Adrenal gland (tissue), 5 donors: ENCODE measurements around the gene AXIN2.

Source experiments
- CTCF ChIP-seq, 6 experiments: fragments of 450-650 bp in 4 of 6; fragments of 200-600 bp in 2 of 6; sonication (generic) in 1 of 6; IDR thresholded peaks; 1 replicate in 5 of 6; 2 replicates in 1 of 6; pipeline versions ENCODE4 v1.5.1 to v1.8.0; 2016 to 2021; ENCODE audit warnings: antibody characterized with exemption in 6 of 6, mild to moderate bottlenecking in 2 of 6, moderate library complexity in 1 of 6
- POLR2A ChIP-seq, 2 donors: fragments of 450-650 bp; IDR thresholded peaks; one replicate each; pipeline ENCODE4 v1.6.1; 2017; ENCODE audit warnings: antibody characterized with exemption in 2 of 2, mild to moderate bottlenecking in 2 of 2, moderate library complexity in 1 of 2
- donor health status: DM: no; HTN: no; CAD: no.

DNA sequence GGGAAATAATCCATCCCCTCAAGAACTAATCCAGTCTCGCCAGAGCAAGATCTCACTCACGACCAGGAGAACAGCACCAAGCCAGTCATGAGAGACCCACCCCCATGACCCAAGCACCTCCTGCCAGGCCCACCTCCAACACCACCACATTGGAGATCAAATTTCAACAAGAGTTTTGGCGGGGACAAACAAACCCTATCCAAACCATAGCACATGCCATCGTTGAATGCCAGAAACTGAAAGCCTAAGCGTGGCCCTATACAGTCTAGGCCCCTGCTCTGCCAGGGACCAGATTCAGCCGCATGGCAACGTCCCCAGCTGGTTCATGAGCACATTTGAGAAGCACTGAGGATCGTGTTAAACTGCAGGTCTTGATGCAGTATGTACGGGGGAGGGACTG lies 57.3 kb downstream of the AXIN2 start:
- no peak for TF ChIP-seq CTCF (IDR thresholded peaks at IDR 0.05)
- no peak for TF ChIP-seq POLR2A (IDR thresholded peaks at IDR 0.05)
